Type B pancreatic cell (in vitro differentiated cells): ENCODE measurements around the gene IL12RB2. TPM values are rescaled to one million over a fixed set of nuclear protein-coding genes. Genes with fewer than 3 reads are reported as not detected.

Source experiments
- DNase-seq: peaks from one replicate; pipeline ENCODE4 v3.0.0; 2021; ENCODE audit warnings: mixed read lengths; ENCODE audit not compliant: unreplicated experiment; ENCODE audit errors: extremely low spot score
- H3K27ac Mint-ChIP-seq: 2 replicates; pipeline ENCODE4 v1.8.0; 2021; ENCODE audit warnings: mild to moderate bottlenecking, mixed read lengths
- H3K27me3 Mint-ChIP-seq: 2 replicates; pipeline ENCODE4 v1.8.0; 2021; ENCODE audit warnings: mixed read lengths
- H3K36me3 Mint-ChIP-seq: 2 replicates; pipeline ENCODE4 v1.8.0; 2021; ENCODE audit warnings: mixed read lengths
- H3K4me1 Mint-ChIP-seq: one replicate; pipeline ENCODE4 v1.8.0; 2021; ENCODE audit warnings: mixed read lengths; ENCODE audit not compliant: unreplicated experiment
- H3K4me3 Mint-ChIP-seq: 2 replicates; pipeline ENCODE4 v1.8.0; 2021; ENCODE audit warnings: mild to moderate bottlenecking, mixed read lengths
- H3K9me3 Mint-ChIP-seq: 2 replicates; pipeline ENCODE4 v1.8.0; 2021; ENCODE audit warnings: mixed read lengths
- CTCF ChIP-seq: fragments of 200-600 bp; sonication (generic); conservative IDR thresholded peaks from 2 replicates; pipeline ENCODE4 v1.5.0; 2021; ENCODE audit warnings: antibody characterized with exemption, mild to moderate bottlenecking
- total RNA-seq: library from RNA; stranded (reverse); gene quantifications from 2 replicates; pipeline ENCODE4 v1.2.1, GENCODE V29; 2021; ENCODE audit warnings: low replicate concordance

IL12RB2 gene
- total RNA-seq, 1 donor from 2014 or later: 0.46 TPM

GRCh38 chr1:67269061-67269460 lies 38.6 kb upstream of the IL12RB2 start:
- H3K27me3 Mint-ChIP-seq: no peaks in the 10 kb centered on the region
- no peak for DNase-seq
- peaks cover 12% of the 10 kb centered on the region for H3K9me3 Mint-ChIP-seq
- H3K27ac Mint-ChIP-seq: no peak overlapping the region
- no peak overlapping the region for H3K4me3 Mint-ChIP-seq
- H3K4me1 Mint-ChIP-seq: no peaks in the 10 kb centered on the region
- TF ChIP-seq CTCF: no peak
- H3K36me3 Mint-ChIP-seq: no peaks in the 10 kb centered on the region

GRCh38 chr1:67270541-67270940 lies 37.1 kb upstream of the IL12RB2 start:
- Mint-ChIP-seq H3K9me3 (peaks cover 12% of the 10 kb centered on the region), H3K4me1 (no peaks in the 10 kb centered on the region), H3K27ac (no peak overlapping the region), H3K27me3 (no peaks in the 10 kb centered on the region), H3K36me3 (no peaks in the 10 kb centered on the region), H3K4me3 (no peak overlapping the region)
- no peak for TF ChIP-seq CTCF
- DNase-seq: no peak

DNA sequence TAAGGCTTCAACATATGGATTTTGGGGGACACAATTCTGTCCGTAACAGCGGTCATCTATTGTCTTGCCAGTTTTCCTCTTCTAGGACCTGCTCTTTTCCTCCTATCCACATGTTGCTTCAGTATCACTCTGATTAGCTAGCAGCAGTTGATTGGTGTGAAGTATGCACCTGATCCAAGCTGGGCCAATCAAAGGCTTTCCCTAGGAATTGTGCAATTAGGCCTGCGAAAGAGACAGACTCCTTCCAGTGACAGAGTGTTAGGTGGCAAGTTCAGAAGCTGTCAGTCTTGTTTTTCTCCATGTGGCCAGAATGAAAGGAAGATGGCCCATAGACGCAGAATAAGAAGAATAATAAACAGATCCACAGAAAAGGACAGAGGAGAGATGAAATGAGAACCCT lies 34.1 kb upstream of the IL12RB2 start:
- no peaks in the 10 kb centered on the region for H3K36me3 Mint-ChIP-seq
- peaks cover 12% of the 10 kb centered on the region for H3K9me3 Mint-ChIP-seq
- no peak for TF ChIP-seq CTCF
- no peak overlapping the region for H3K27ac Mint-ChIP-seq
- no peak overlapping the region for H3K4me3 Mint-ChIP-seq
- H3K27me3 Mint-ChIP-seq: no peaks in the 10 kb centered on the region
- no peak for DNase-seq
- H3K4me1 Mint-ChIP-seq: no peaks in the 10 kb centered on the region

DNA sequence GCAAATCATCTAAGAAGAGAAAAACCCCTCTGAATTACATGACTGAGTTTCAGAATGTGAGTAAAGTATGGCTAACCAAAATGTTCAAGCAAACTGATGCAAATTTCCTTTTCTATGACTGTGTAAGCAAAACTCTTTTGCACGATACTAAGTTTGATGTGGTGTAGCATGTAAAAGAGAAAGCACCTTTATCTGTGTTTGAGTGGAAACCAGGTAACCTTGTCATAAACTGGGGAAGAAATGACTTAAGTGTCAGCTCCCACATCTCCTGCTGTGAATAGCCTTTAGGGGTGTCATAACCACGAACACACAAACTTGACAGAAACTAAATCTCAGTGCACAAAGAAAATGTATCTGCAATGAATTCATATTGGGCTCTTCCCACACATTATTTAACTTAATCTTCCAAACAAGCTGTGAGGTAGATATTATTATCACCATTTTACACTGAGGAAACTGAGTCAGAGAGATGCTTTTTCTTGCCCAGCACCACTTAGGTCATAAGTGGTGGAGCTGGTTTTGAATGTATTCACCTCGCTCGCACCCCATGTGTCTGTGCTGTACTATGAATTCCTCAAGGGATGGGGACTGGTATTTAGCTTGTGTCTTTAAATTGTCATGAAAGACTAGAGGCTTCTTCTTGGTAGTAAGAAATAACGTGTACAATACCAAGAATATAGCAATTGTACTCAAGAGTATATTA lies 32.9 kb upstream of the IL12RB2 start:
- peaks cover 12% of the 10 kb centered on the region for H3K9me3 Mint-ChIP-seq
- H3K36me3 Mint-ChIP-seq: no peaks in the 10 kb centered on the region
- no peaks in the 10 kb centered on the region for H3K27me3 Mint-ChIP-seq
- H3K4me1 Mint-ChIP-seq: no peaks in the 10 kb centered on the region
- no peak for TF ChIP-seq CTCF
- H3K4me3 Mint-ChIP-seq: no peak overlapping the region
- DNase-seq: no peak
- no peak overlapping the region for H3K27ac Mint-ChIP-seq

GRCh38 chr1:67280696-67281095 lies 27.0 kb upstream of the IL12RB2 start:
- Mint-ChIP-seq H3K36me3 (no peaks in the 10 kb centered on the region), H3K4me1 (peaks cover 5% of the 10 kb centered on the region), H3K9me3 (no peaks in the 10 kb centered on the region), H3K4me3 (no peak overlapping the region), H3K27me3 (no peaks in the 10 kb centered on the region), H3K27ac (no peak overlapping the region)
- TF ChIP-seq CTCF: no peak
- no peak for DNase-seq
